Stomach (tissue), 4 donors: Measurements from ENCODE around the gene INTS1.

ENCODE experiments used
- EP300 ChIP-seq: sonication (generic); formaldehyde crosslinking; IDR thresholded peaks from one replicate; pipeline ENCODE4 v1.6.1; 2017; ENCODE audit warnings: antibody characterized with exemption
- POLR2A ChIP-seq, 4 donors: fragments of 450-650 bp; IDR thresholded peaks; one replicate each; pipeline ENCODE4 v1.6.1; 2016; ENCODE audit warnings: antibody characterized with exemption in 4 of 4, control low read depth in 2 of 4, mild to moderate bottlenecking in 1 of 4, moderate library complexity in 1 of 4
- POLR2AphosphoS5 ChIP-seq, 3 donors: sonication (generic); formaldehyde crosslinking; IDR thresholded peaks; one replicate each; pipeline ENCODE4 v1.6.1; 2016; ENCODE audit warnings: antibody characterized with exemption in 3 of 3
- TF ChIP-seq, protein P1 (sequence below), 7 experiments: fragments of 450-650 bp in 4 of 7; fragments of 200-600 bp in 3 of 7; sonication (generic) in 3 of 7; IDR thresholded peaks; one replicate each; pipeline ENCODE4 v1.5.1; 2016 to 2019; ENCODE audit warnings: antibody characterized with exemption in 7 of 7, control low read depth in 2 of 7, mild to moderate bottlenecking in 1 of 7

DNA sequence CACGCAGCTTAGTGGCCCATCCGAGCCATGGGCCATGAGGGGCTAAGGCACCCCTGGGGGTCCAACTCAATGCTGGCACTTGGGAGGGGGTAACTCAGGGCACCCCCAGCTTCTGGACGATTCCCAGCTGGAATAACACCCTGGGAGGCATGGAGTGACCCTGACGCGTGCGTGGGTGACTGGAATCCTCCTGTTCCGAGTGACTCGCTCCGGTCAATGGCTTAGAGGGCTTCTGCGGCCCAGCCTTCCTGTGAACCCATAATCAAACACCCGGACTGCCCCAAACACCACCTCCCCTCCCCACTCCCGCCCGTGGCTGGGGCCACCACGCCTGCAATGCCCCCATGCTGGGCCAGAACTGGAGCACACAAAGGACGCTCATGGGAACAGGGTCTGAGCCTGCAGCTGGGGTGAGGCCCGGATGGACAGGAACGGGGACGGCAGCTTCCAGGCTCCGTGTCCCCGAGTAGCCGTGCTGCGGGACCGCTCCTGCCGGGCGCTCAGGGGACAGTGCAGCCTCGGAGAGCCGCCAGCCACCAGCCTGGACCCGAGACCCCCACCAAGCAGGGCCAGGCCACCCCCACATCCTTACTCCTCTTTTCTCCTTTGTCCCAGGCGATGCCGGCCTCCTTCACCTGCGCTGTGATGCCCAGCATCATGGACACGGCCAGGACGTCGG lies 8.5 kb downstream of the INTS1 start:
- TF ChIP-seq, protein P1, sequence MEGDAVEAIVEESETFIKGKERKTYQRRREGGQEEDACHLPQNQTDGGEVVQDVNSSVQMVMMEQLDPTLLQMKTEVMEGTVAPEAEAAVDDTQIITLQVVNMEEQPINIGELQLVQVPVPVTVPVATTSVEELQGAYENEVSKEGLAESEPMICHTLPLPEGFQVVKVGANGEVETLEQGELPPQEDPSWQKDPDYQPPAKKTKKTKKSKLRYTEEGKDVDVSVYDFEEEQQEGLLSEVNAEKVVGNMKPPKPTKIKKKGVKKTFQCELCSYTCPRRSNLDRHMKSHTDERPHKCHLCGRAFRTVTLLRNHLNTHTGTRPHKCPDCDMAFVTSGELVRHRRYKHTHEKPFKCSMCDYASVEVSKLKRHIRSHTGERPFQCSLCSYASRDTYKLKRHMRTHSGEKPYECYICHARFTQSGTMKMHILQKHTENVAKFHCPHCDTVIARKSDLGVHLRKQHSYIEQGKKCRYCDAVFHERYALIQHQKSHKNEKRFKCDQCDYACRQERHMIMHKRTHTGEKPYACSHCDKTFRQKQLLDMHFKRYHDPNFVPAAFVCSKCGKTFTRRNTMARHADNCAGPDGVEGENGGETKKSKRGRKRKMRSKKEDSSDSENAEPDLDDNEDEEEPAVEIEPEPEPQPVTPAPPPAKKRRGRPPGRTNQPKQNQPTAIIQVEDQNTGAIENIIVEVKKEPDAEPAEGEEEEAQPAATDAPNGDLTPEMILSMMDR (IDR thresholded peaks at IDR 0.05) = no peak
- TF ChIP-seq POLR2A (IDR thresholded peaks at IDR 0.05) (no peak), POLR2AphosphoS5 (IDR thresholded peaks at IDR 0.05) (no peak), EP300 (no peak)
